B cell (primary cell): ENCODE measurements around the gene EPC1. TPM values are rescaled to one million over a fixed set of nuclear protein-coding genes. Genes with fewer than 3 reads are reported as not detected.
"Not testable (repeated sequence)": the region's sequence is repeated elsewhere in the genome, so short reads cannot be mapped to it uniquely, and the experiment has no call there.

Experiments used
- ATAC-seq: fragments of 200-7000 bp; cut with Tn5 transposase; one replicate; pipeline ENCODE4 v1.10.0; 2021; ENCODE audit warnings: low read depth, mild to moderate bottlenecking, moderate number of reproducible peaks, moderate library complexity
- CTCF ChIA-PET: fragments of 350-600 bp; sonication (Branson Sonifier 250); formaldehyde crosslinking; loops from one replicate; lab custom pipeline; 2021; ENCODE audit warnings: antibody characterized with exemption, inconsistent platforms; lab: Charles Lee
- POLR2A ChIA-PET: fragments of 350-600 bp; sonication (Branson Sonifier 250); formaldehyde crosslinking; loops from one replicate; lab custom pipeline; 2021; ENCODE audit warnings: antibody characterized with exemption; lab: Charles Lee
- DNase-seq: peaks from one replicate; pipeline ENCODE4 v3.0.0; 2013
- H2AFZ ChIP-seq: 2 replicates; pipeline ENCODE4 v1.6.1; 2012; ENCODE audit warnings: mild to moderate bottlenecking, low read depth, low read length; ENCODE audit not compliant: insufficient read depth, poor library complexity, severe bottlenecking
- H3K27ac ChIP-seq, 2 donors: 1 replicate in 1 of 2; 2 replicates in 1 of 2; pipeline ENCODE4 v1.5.1; 2012 to 2013; ENCODE audit warnings: low read length in 2 of 2, mild to moderate bottlenecking in 2 of 2, moderate library complexity in 1 of 2
- H3K27me3 ChIP-seq, 4 experiments: fragments of 200-600 bp in 1 of 4; sonication (generic) in 1 of 4; replicated peaks in 1 of 4; 1 replicate in 2 of 4; 2 replicates in 2 of 4; pipeline versions ENCODE4 v1.6.1 to v1.7.0; 2013 to 2016; ENCODE audit warnings: low read length in 3 of 4, mild to moderate bottlenecking in 2 of 4, mixed read lengths in 1 of 4, moderate library complexity in 1 of 4; ENCODE audit not compliant: insufficient read depth in 4 of 4, control insufficient read depth in 3 of 4; ENCODE audit errors: control extremely low read depth in 1 of 4
- H3K36me3 ChIP-seq, 2 experiments: replicated peaks in 1 of 2; 1 replicate in 1 of 2; 2 replicates in 1 of 2; pipeline versions ENCODE4 v1.6.1 to v1.7.1; 2013; ENCODE audit warnings: low read length in 1 of 2; ENCODE audit not compliant: insufficient read depth in 2 of 2, control insufficient read depth in 1 of 2; ENCODE audit errors: control extremely low read depth in 1 of 2, extremely low read depth in 1 of 2
- H3K4me1 ChIP-seq, 2 donors: fragments of 200-600 bp in 1 of 2; sonication (generic) in 1 of 2; 1 replicate in 1 of 2; 2 replicates in 1 of 2; pipeline versions ENCODE4 v1.5.1 to v1.6.1; 2013 to 2017; ENCODE audit warnings: low read length in 2 of 2; ENCODE audit not compliant: control insufficient read depth in 2 of 2, insufficient read depth in 2 of 2
- H3K4me2 ChIP-seq: replicated peaks from 2 replicates; pipeline ENCODE3; 2012; ENCODE audit warnings: mild to moderate bottlenecking, low read depth, low read length; ENCODE audit not compliant: poor library complexity, severe bottlenecking
- H3K4me3 ChIP-seq, 5 experiments: fragments of 200-600 bp in 1 of 5; sonication (generic) in 1 of 5; 1 replicate in 3 of 5; 2 replicates in 2 of 5; pipeline versions ENCODE4 v1.5.1 to v1.7.0; 2011 to 2016; ENCODE audit warnings: low read length in 4 of 5, mild to moderate bottlenecking in 4 of 5, low read depth in 2 of 5, control low read depth in 1 of 5, moderate library complexity in 1 of 5; ENCODE audit not compliant: insufficient read depth in 1 of 5; ENCODE audit errors: control extremely low read depth in 1 of 5, extremely low read depth in 1 of 5
- H3K79me2 ChIP-seq: fragments of 200-600 bp; sonication (generic); one replicate; pipeline ENCODE4 v1.6.0; 2016; ENCODE audit warnings: low read length; ENCODE audit not compliant: control insufficient read depth, insufficient read depth
- H3K9ac ChIP-seq: fragments of 200-600 bp; sonication (generic); 2 replicates; pipeline ENCODE4 v1.6.1; 2017; ENCODE audit warnings: mild to moderate bottlenecking, low read length, moderate library complexity
- H3K9me3 ChIP-seq, 3 donors: one replicate each; pipeline versions ENCODE4 v1.6.1 to v1.7.1; 2013; ENCODE audit warnings: low read length in 2 of 3; ENCODE audit not compliant: control insufficient read depth in 2 of 3, insufficient read depth in 1 of 3; ENCODE audit errors: control extremely low read depth in 1 of 3
- H4K20me1 ChIP-seq: 2 replicates; pipeline ENCODE4 v1.6.0; 2012; ENCODE audit warnings: mild to moderate bottlenecking, low read length; ENCODE audit not compliant: insufficient read depth, control insufficient read depth, poor library complexity, severe bottlenecking
- H3K27ac Mint-ChIP-seq: one replicate; pipeline ENCODE4 v1.8.0; 2021; ENCODE audit warnings: mixed read lengths
- H3K27me3 Mint-ChIP-seq: one replicate; pipeline ENCODE4 v1.8.0; 2021; ENCODE audit warnings: mixed read lengths
- H3K4me1 Mint-ChIP-seq: one replicate; pipeline ENCODE4 v1.8.0; 2021; ENCODE audit warnings: mixed read lengths
- H3K4me3 Mint-ChIP-seq: one replicate; pipeline ENCODE4 v1.8.0; 2021; ENCODE audit warnings: mixed read lengths
- H3K9me3 Mint-ChIP-seq: one replicate; pipeline ENCODE4 v1.8.0; 2022; ENCODE audit warnings: mixed read lengths; ENCODE audit not compliant: insufficient read depth
- CTCF ChIP-seq: fragments of 200-600 bp; IDR thresholded peaks from one replicate; pipeline ENCODE4 v1.8.0; 2022; ENCODE audit warnings: antibody characterized with exemption, mild to moderate bottlenecking
- EZH2 ChIP-seq: IDR thresholded peaks from 2 replicates; pipeline ENCODE4 v1.6.1; 2012; ENCODE audit warnings: borderline replicate concordance, low read depth, mild to moderate bottlenecking, moderate library complexity, low read length; ENCODE audit not compliant: insufficient read depth, poor library complexity, severe bottlenecking
- WGBS: methylation state at CpG from one replicate; pipeline ENCODE4 v1.1.5; 2013; ENCODE audit warnings: missing lambda C conversion rate; ENCODE audit not compliant: insufficient coverage; 5-methylcytosine and 5-hydroxymethylcytosine counted together
- intact Hi-C: fragments of 100-400 bp; cut with micrococcal nuclease; formaldehyde crosslinking; loops from one replicate; pipeline ENCODE4 v1.10.0; 2022
- polyA plus RNA-seq: library from polyadenylated mRNA; depleted of rRNA; stranded (reverse); fragments of >200 nt; gene quantifications from 2 replicates; pipeline ENCODE4 v1.2.3, GENCODE V29; 2012
- total RNA-seq, 2 donors: library from RNA; stranded (reverse); fragments of 120-200 nt in 1 of 2; gene quantifications; 1 replicate in 1 of 2; 2 replicates in 1 of 2; pipeline versions ENCODE4 v1.2.3 to v1.2.4, GENCODE V29; 2013 to 2022

The EPC1 gene
- total and polyA plus RNA-seq, 2 donors (not counting 1 experiment from before 2014, with no cell fraction given): 120 to 220 TPM

GRCh38 chr10:32357056-32357735, 10.2 kb upstream of the EPC1 start:
- no peak overlapping the region for H3K27ac Mint-ChIP-seq
- H4K20me1 ChIP-seq: no peaks in the 10 kb centered on the region
- no peaks in the 10 kb centered on the region for H3K27me3 ChIP-seq
- no peak overlapping the region for H3K4me3 Mint-ChIP-seq
- DNase-seq: no peak
- ATAC-seq: no peak
- CTCF ChIA-PET: interaction anchor here (1.1 kb wide), 1 partner anchor 13 kb away, joined by 3 read pairs; no protein-coding TSS in a partner anchor
- intact Hi-C loops: no loop called here
- WGBS: 90% methylated on average over 4 of the region's 8 CpGs
- H3K4me3 ChIP-seq: no peak overlapping the region
- H3K9me3 Mint-ChIP-seq: no peaks in the 10 kb centered on the region
- no peaks in the 10 kb centered on the region for H3K27me3 Mint-ChIP-seq
- H3K9ac ChIP-seq: no peak overlapping the region
- H3K9me3 ChIP-seq: no peaks in the 10 kb centered on the region
- H3K36me3 ChIP-seq: no peaks in the 10 kb centered on the region
- TF ChIP-seq EZH2 (no peak), CTCF (no peak)
- H3K79me2 ChIP-seq: peaks cover 79% of the 10 kb centered on the region
- H3K4me1 ChIP-seq: peaks cover 11 to 16% of the 10 kb centered on the region in 2 donors
- H3K27ac ChIP-seq: no peak overlapping the region
- H2AFZ ChIP-seq: no peak overlapping the region
- POLR2A ChIA-PET: no interaction called here
- no peak overlapping the region for H3K4me2 ChIP-seq
- peaks cover 39% of the 10 kb centered on the region for H3K4me1 Mint-ChIP-seq

- DNase-seq, H2AFZ ChIP-seq, H3K4me2 ChIP-seq, POLR2A ChIA-PET, H3K4me3 ChIP-seq, H3K27me3 ChIP-seq, H3K27me3 Mint-ChIP-seq, intact Hi-C loops, H3K9me3 Mint-ChIP-seq, H4K20me1 ChIP-seq, H3K27ac ChIP-seq, H3K4me3 Mint-ChIP-seq, ATAC-seq, H3K9ac ChIP-seq, H3K36me3 ChIP-seq, H3K9me3 ChIP-seq, H3K27ac Mint-ChIP-seq: not testable (repeated sequence)
- CTCF ChIA-PET: interaction anchor here (0.8 to 1.2 kb wide), 3 partner anchors 13 to 21 kb away, joined by 3 read pairs; no protein-coding TSS in a partner anchor
- Histone ChIP-seq H3K79me2 (peaks cover 79% of the 10 kb centered on the region), H3K4me1 (peaks cover 16 to 19% of the 10 kb centered on the region in 2 donors)
- peaks cover 42% of the 10 kb centered on the region for H3K4me1 Mint-ChIP-seq
- no CpG with 5 or more reads among the region's 1 CpG for WGBS
These were observed 7.7 kb upstream of the EPC1 start for GRCh38 chr10:32354690-32355089.
